Measurements from ENCODE around the gene CDH23. TPM values are rescaled to one million over a fixed set of nuclear protein-coding genes. Genes with fewer than 3 reads are reported as not detected.

The CDH23 gene
- total and polyA plus RNA-seq, 8 donors = 3.4 to 64.6 (median 9.9) TPM

GRCh38 chr10:71708897-71709882 is 312.5 kb downstream of the CDH23 start:
- ATAC-seq (no peak), FAIRE-seq (no peak), DNase-seq (no peak)
- peaks cover 0 to 5% (median 5%) of the 10 kb centered on the region in 3 donors for H3K4me1 ChIP-seq
- H3K9me3 ChIP-seq = no peaks in the 10 kb centered on the region
- H3K4me3 ChIP-seq = no peak overlapping the region
- 57 to 68% methylated on average over 28 of the region's 28 CpGs for WGBS, 2 donors
- H3K27ac ChIP-seq = no peak overlapping the region
- H3K36me3 ChIP-seq = no peaks in the 10 kb centered on the region
- TF ChIP-seq, protein P1, sequence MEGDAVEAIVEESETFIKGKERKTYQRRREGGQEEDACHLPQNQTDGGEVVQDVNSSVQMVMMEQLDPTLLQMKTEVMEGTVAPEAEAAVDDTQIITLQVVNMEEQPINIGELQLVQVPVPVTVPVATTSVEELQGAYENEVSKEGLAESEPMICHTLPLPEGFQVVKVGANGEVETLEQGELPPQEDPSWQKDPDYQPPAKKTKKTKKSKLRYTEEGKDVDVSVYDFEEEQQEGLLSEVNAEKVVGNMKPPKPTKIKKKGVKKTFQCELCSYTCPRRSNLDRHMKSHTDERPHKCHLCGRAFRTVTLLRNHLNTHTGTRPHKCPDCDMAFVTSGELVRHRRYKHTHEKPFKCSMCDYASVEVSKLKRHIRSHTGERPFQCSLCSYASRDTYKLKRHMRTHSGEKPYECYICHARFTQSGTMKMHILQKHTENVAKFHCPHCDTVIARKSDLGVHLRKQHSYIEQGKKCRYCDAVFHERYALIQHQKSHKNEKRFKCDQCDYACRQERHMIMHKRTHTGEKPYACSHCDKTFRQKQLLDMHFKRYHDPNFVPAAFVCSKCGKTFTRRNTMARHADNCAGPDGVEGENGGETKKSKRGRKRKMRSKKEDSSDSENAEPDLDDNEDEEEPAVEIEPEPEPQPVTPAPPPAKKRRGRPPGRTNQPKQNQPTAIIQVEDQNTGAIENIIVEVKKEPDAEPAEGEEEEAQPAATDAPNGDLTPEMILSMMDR (IDR thresholded peaks at IDR 0.05) = no peak
- H3K27me3 ChIP-seq = no peaks in the 10 kb centered on the region
- intact Hi-C loops (cut with DNase I) = loop anchor here in 1 of 3 donors (10.0 kb wide), 2 partner anchors 96 to 404 kb away; no protein-coding TSS in a partner anchor

GRCh38 chr10:71710519-71710918 is 313.8 kb downstream of the CDH23 start:
- intact Hi-C loops (cut with DNase I) = loop anchor here in 1 of 3 donors (10.0 kb wide), 1 partner anchor 326 kb away; no protein-coding TSS in a partner anchor

GRCh38 chr10:71711052-71711623 is 314.4 kb downstream of the CDH23 start:
- H3K27ac ChIP-seq = no peak overlapping the region
- no peaks in the 10 kb centered on the region for H3K9me3 ChIP-seq
- TF ChIP-seq, protein P1 (IDR thresholded peaks at IDR 0.05) = no peak
- no peaks in the 10 kb centered on the region for H3K36me3 ChIP-seq
- H3K27me3 ChIP-seq = no peaks in the 10 kb centered on the region
- FAIRE-seq = no peak
- intact Hi-C loops (cut with DNase I) = loop anchor here in 1 of 3 donors (10.0 kb wide), 1 partner anchor 326 kb away; no protein-coding TSS in a partner anchor
- 76% methylated on average over 6 of the region's 6 CpGs for WGBS, 2 donors
- DNase-seq = no peak
- H3K4me3 ChIP-seq = no peak overlapping the region
- no peak for ATAC-seq
- peaks cover 0 to 11% (median 9%) of the 10 kb centered on the region in 3 donors for H3K4me1 ChIP-seq

More at GRCh38 chr10:71710519-71710918, 313.8 kb downstream of the CDH23 start:
- 82 to 88% methylated on average over 2 of the region's 2 CpGs for WGBS, 2 donors
- ATAC-seq (no peak), DNase-seq (no peak), FAIRE-seq (no peak)
- Histone ChIP-seq H3K4me1 (peaks cover 0 to 11% (median 9%) of the 10 kb centered on the region in 3 donors), H3K36me3 (no peaks in the 10 kb centered on the region), H3K27ac (no peak overlapping the region), H3K27me3 (no peaks in the 10 kb centered on the region), H3K4me3 (no peak overlapping the region), H3K9me3 (no peaks in the 10 kb centered on the region)
- TF ChIP-seq, protein P1 (IDR thresholded peaks at IDR 0.05) = no peak

DNA sequence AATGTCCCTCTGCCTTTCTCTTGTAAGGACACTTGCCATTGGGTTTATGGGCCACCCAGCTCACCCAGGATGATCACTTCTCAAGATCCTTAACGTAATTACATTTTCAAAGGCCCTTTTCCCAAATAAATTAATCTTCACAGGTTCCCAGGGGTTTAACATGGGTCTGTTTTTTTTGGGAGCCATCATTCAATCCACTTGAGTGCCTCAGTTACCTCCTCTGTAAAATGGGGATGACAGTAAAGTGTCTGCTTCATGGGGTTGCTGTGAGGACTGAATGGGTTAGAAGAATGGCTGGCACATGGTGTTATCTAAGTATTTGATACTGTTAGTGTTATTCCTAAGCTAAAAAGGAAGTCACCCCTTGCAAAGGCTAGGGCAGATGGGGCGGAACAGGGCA is 315.4 kb downstream of the CDH23 start:
- ATAC-seq (no peak), FAIRE-seq (no peak), DNase-seq (no peak)
- WGBS, 2 donors = 86 to 87% methylated on average over 2 of the region's 2 CpGs
- TF ChIP-seq, protein P1 (IDR thresholded peaks at IDR 0.05) = no peak
- H3K4me1 ChIP-seq = peaks cover 0 to 11% (median 9%) of the 10 kb centered on the region in 3 donors
- H3K27ac ChIP-seq = no peak overlapping the region
- no peak overlapping the region for H3K4me3 ChIP-seq
- no peaks in the 10 kb centered on the region for H3K36me3 ChIP-seq
- no peaks in the 10 kb centered on the region for H3K27me3 ChIP-seq
- H3K9me3 ChIP-seq = no peaks in the 10 kb centered on the region
- intact Hi-C loops (cut with DNase I) = loop anchor here in 1 of 3 donors (10.0 kb wide), 1 partner anchor 327 kb away; no protein-coding TSS in a partner anchor
